ENCODE results near the gene B3GAT2.

B3GAT2 gene

DNA sequence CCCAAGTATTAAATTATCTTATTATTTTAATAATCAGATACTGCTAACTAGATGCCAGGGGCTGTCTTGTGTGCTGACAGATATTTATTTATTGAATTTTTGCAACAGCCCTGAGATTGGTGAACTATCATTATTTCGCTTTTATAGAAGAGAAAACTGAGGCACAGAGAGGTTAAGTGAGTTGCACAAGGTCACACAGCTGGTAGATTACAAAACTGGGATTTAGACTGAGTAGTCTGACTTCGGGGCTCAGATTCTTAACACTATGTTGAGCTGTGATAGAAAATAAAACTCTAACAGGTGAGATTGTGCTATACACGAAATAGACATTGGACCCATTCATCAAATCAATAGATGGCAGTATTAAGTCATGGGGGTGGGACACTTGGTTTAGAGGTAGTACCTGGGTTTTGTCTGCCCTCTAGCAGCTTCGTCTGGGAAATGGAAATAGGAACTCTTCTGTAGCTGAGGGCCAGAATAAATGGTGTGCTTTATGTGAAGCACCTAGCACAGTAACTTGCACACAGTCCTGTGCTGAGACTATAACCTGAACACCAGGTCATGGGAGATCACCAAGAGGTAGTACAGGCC, 113.4 kb downstream of the B3GAT2 start:
- no peak for DNase-seq (ENCODE audit: low read depth in 1 of 2, low spot score in 1 of 2)

DNA sequence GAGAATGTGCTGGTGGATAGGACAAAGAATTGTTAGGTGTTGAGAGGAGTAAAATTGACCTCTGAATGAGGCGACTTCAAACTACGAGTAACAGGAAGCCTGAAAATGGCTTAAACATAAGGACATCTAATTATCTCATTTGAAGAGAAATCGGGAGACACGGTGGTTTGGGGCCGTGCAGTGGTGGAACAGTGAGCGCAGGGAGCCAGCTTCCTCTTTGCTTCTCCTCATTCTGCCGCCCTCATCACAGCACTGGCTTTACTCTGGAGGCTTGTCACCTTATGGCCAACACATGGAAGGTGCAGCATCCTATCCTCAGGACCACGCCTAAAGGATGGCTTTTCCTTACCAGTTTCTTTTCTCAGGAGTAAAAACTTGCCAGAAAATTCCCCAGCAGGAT, 114.3 kb downstream of the B3GAT2 start:
- DNase-seq (ENCODE audit: low read depth in 1 of 2, low spot score in 1 of 2): no peak

DNA sequence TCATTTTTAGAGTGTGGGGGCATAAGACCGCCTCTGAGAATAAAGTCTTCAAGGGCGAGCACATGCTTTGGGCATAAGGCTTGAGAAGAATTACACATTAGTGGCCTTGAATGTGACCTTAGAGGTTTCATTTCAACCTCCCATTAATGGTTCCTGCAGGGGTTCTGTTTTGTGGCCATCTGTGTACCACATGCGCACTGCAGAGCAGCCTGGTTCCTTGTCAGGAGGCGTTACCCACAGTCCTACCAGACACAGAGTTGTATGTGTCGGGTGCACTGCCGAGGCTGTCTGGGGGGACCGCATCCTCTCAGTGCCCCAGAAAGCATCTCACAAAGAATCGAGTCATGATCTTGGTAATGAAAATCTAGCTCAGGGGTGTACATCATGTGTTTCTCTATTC, 115.7 kb downstream of the B3GAT2 start:
- no peak for DNase-seq (ENCODE audit: low read depth in 1 of 2, low spot score in 1 of 2)

DNA sequence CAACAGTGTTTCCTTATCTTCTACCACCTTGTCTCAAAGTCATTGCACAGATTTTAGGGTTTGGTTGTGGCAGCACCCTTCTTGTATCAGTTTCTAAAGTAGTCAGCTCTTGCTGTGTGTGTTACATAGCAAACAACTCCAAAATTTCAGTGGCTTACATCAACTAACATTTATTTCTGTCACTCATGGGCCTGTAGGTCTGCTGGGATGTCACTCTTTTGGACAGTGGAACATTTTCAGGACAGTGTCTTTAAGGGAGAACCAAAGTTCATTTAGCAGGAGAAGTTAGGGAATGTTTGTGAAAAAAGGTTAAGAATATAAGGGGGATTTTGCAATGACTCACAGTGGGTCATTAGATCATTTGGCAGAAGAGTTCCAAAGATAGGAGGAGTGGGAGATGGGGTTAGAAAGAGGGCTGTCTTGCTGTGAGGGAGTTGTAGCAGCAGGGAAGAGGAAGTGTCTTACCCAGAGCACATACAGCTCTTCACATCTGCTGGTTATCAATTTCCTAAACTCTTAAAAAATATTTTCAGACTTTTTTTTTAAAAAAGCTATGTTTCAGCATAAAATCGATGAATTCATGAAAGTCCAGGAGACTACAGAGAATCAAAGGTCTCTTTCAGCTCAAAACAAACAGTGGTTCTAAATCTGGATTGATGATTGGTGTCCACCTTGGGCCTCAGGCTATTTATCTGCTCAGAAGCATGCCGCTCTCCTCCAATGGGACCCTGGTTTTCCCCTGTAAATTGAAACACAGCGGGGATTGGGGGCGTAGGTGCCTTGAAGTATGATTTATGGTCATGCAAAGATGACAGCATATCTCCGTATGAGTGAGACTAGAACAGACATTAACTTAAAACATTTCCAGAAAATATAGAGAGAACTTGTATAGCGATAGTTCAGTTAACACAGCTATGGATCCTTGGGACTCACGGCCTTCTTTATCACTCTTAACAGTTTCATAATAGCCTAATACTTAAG, 117.3 kb downstream of the B3GAT2 start:
- no peak for DNase-seq (ENCODE audit: low read depth in 1 of 2, low spot score in 1 of 2)

DNA sequence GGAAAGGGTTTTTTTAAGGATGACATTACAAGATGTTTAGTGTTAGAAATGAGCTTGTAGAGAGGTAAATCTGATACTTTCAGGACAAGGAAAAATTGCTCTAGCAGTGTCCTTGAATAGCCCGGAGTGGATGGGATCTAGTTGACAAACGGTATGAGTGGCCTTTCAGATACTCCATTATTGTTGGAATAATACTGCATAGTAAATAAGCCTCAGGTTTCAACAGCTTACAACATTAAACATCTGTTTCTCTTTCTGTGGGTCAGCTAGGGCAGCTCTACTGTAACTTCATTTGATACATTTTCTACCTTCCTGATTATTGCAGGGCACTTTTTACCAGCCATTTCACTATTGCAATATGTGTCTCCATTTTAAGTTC, 118.0 kb downstream of the B3GAT2 start:
- DNase-seq (ENCODE audit: low read depth in 1 of 2, low spot score in 1 of 2): no peak

DNA sequence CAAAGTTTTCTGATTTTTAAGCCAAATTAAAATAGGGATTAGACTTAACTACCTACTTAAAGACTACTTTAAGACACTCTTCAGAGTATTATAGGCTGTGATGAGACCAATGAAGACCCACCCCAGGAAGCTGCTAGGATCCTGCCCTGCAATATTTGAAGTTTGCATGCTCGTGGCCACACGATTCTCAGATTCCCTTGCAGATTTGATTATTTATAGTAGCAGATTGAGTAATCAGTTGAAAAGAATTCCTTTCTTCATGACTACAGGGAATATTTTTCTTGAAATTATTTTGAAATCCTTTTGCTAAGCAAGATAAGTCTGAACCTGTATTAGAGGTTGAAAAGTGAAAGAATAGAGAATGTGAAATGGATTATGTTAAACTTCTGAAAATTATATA, 122.3 kb downstream of the B3GAT2 start:
- DNase-seq (ENCODE audit: low read depth in 1 of 2, low spot score in 1 of 2): no peak

DNA sequence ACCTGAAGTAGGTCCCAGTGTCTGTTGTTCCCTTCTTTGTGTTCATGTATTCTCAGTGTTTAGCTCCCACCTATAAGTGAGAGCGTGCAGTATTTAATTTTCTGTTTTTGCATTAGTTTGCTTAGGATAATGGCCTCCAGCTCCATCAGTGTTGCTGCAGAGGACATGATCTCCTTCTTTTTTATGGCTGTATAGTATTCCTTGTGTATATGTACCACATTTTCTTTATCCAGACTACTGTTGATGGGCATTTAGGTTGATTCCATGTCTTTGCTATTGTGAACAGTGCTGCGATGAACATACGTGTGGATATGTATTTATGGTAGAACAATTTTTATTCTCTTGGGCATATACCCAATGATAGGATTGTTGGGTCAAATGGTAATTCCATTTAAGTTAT, 125.4 kb downstream of the B3GAT2 start:
- no peak for DNase-seq (ENCODE audit: low read depth in 1 of 2, low spot score in 1 of 2)

DNA sequence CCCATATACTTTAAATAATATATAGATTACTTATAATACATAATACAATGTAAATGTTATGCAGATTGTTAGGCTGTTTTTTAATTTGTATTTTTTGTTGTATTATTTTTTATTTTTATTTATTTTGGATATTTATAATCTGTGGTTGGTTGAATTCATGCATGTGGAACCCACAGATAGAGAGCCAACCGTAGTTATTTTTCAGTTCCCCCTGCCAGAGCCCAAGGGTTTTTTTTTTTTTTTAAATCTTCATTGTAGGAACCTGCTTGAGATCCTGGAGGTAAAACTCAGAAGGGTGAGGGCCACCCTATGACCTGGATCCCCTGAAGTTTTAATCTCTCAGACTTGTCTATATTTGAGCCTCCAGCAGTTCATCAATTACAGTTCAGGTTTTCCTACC, 133.2 kb downstream of the B3GAT2 start:
- DNase-seq (ENCODE audit: low read depth in 1 of 2, low spot score in 1 of 2): no peak

DNA sequence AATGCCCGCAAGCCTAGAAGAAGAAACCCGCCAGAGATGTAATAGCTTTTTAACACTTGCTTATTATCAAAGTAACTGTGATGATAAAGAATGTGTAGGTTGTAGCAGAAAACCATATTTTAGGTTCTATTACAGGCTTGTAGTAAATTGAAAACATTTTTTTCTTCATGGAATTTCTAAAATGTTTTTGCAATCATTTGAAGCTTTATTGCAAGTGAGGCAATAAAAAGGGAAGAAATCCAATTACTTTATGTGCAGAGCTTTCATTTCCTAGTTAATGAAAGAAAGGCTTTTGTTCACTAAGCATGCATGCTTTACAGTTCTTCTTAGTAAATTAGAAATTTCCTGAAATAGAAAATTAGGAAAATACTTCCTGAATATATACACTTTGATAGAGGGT, 135.1 kb downstream of the B3GAT2 start:
- DNase-seq (ENCODE audit: low read depth in 1 of 2, low spot score in 1 of 2): no peak

DNA sequence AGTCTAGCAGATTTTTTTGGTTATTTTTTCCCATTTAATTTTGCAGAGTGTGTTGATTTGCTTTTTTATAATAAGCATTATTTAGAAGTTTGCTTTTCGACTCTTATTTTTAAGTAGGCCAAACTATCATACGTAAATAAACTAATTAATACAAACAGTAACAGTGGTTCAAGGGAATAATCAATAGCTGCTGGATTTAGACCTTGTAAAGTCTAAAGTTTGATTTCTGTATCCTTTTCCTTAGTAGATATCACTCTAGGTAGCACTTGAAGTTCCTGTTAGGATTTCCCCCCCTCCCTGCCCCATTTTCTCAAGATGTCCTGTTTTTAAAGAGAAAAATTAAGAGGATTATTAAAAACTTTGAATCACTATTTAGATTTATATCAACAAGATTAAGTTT, 136.1 kb downstream of the B3GAT2 start:
- no peak for DNase-seq (ENCODE audit: low read depth in 1 of 2, low spot score in 1 of 2)

DNA sequence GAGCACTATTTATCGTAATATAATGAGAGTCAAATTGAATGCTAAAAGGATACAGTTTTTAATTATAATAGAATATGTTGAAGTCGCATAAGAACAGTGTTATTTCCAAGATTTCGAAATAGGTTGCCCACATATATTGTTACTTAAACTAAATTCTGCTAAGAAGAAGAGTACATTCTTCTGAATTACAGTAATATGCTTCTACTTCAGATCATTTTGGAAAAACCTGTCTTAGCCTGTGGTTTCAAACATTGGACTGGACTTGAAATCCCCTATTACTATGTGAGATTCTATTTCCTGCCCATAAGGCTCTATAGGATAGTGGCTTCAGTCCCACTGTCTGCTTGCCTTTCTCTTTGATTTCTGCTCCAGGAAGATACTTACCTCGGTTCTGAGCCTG, 137.2 kb downstream of the B3GAT2 start:
- no peak for DNase-seq (ENCODE audit: low read depth in 1 of 2, low spot score in 1 of 2)

DNA sequence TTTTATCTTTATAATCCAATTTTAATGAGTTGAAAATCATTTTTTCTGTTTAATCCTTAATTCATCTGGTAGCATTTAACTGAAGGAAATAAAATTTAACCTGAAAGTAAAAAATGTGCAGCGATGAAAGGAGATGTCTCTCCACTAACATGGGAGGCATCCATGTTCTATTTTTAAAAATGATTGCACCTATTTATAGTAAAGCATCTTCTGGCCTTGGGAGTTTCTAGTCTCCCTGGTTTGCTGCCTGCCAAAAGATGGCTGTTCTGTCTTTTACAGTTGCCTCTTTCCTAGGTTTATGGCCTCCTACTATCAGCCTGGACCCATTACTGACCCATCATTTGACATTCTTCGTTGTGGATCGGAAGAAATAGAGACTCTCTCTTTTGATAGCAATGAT, 143.0 kb downstream of the B3GAT2 start:
- no peak for DNase-seq (ENCODE audit: low read depth in 1 of 2, low spot score in 1 of 2)

DNA sequence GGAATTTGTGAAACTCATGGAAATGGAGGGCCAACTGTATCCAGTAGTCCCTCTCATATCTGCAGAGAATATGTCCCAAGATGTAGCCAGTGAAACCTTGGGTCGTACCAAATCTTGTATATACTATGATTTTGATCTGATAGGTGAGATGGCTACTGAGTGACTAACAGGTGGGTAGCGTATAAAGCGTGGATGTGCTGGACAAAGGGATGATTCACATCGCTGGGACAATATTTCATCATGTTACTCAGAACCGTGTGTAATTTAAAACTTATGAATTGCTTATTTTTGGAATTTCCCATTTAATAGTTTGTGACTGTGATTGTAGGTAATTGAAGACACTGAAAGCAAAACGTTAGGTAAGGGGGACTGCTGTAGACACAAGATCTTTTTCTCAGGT, 145.1 kb downstream of the B3GAT2 start:
- DNase-seq (ENCODE audit: low read depth in 1 of 2, low spot score in 1 of 2): no peak
